HepG2 (cell line): ENCODE data around the gene KLF7. TPM values are rescaled to one million over a fixed set of nuclear protein-coding genes. Genes with fewer than 3 reads are reported as not detected.
"Not testable (repeated sequence)": the region's sequence is repeated elsewhere in the genome, so short reads cannot be mapped to it uniquely, and the experiment has no call there.

Experiments
- ATAC-seq: fragments of 200-7000 bp; cut with Tn5 transposase; 3 replicates; pipeline ENCODE4 v1.9.1; 2020; ENCODE audit warnings: mild to moderate bottlenecking, moderate library complexity
- BruUV-seq: library from RNA; stranded (reverse); fragments of 400-500 nt; replicated peaks from 2 replicates; lab custom pipeline; 2021; lab: Mats Ljungman, UMichigan
- CTCF ChIA-PET: fragments of 300-600 bp; formaldehyde crosslinking; extraction: SDS; loops from one replicate; lab custom pipeline; 2021; ENCODE audit warnings: low total read pairs, inconsistent platforms, low intra/inter-chr PET ratio; lab: Yijun Ruan, JAX
- POLR2A ChIA-PET: fragments of 350-600 bp; sonication (Branson Sonifier 250); formaldehyde crosslinking; loops from one replicate; lab custom pipeline; 2020; ENCODE audit warnings: antibody characterized with exemption, inconsistent platforms; lab: Yijun Ruan, JAX
- DNase-seq: peaks from one replicate; pipeline ENCODE4 v3.0.0-alpha.2; 2015; ENCODE audit warnings: low spot score
- FAIRE-seq: peaks from 3 replicates; lab custom pipeline; 2011; peaks lifted over from hg19 to GRCh38; lab: Jason Lieb, UNC
- H2AFZ ChIP-seq: one replicate; pipeline ENCODE4 v1.6.1; 2011; ENCODE audit warnings: low read length, inconsistent platforms
- H3K27ac ChIP-seq: fragments of 300-600 bp; 3 replicates; pipeline ENCODE4 v1.8.0; 2011; ENCODE audit warnings: mixed run types, mild to moderate bottlenecking, mixed read lengths, low read length, inconsistent platforms; ENCODE audit not compliant: insufficient read depth; ENCODE audit errors: extremely low read length
- H3K27me3 ChIP-seq, 2 experiments: fragments of 200-600 bp in 1 of 2; 2 replicates in 1 of 2; 3 replicates in 1 of 2; pipeline versions ENCODE4 v1.6.0 to v1.8.0; 2011; ENCODE audit warnings: low read length in 2 of 2, mild to moderate bottlenecking in 2 of 2, moderate library complexity in 2 of 2, inconsistent platforms in 1 of 2; ENCODE audit not compliant: insufficient read depth in 2 of 2, control insufficient read depth in 1 of 2
- H3K36me3 ChIP-seq, 2 experiments: fragments of 200-600 bp in 1 of 2; replicated peaks in 1 of 2; 2 replicates in 1 of 2; 3 replicates in 1 of 2; pipeline versions ENCODE4 v1.5.1 to v1.8.0; 2011; ENCODE audit warnings: low read length in 2 of 2, inconsistent platforms in 1 of 2; ENCODE audit not compliant: insufficient read depth in 2 of 2, control insufficient read depth in 1 of 2
- H3K4me1 ChIP-seq: 2 replicates; pipeline ENCODE4 v1.5.1; 2012; ENCODE audit warnings: low read length, inconsistent platforms; ENCODE audit not compliant: insufficient read depth
- H3K4me2 ChIP-seq: 2 replicates; pipeline ENCODE4 v1.6.0; 2011; ENCODE audit warnings: low read depth, low read length, inconsistent platforms
- H3K4me3 ChIP-seq, 3 experiments: fragments of 200-600 bp in 1 of 3; sonication (generic), shearing (Covaris generic) in 1 of 3; replicated peaks in 1 of 3; 2 replicates each; pipeline ENCODE4 v1.5.1; 2011 to 2016; ENCODE audit warnings: low read length in 3 of 3, inconsistent platforms in 2 of 3, low read depth in 2 of 3, mild to moderate bottlenecking in 2 of 3, control low read depth in 1 of 3, mixed read lengths in 1 of 3; ENCODE audit not compliant: insufficient read depth in 1 of 3
- H3K79me2 ChIP-seq: one replicate; pipeline ENCODE4 v1.6.1; 2011; ENCODE audit warnings: low read length, inconsistent platforms; ENCODE audit not compliant: insufficient read depth
- H3K9ac ChIP-seq: 2 replicates; pipeline ENCODE4 v1.6.0; 2011; ENCODE audit warnings: mild to moderate bottlenecking, low read depth, low read length, inconsistent platforms; ENCODE audit not compliant: insufficient read depth
- H3K9me3 ChIP-seq: 2 replicates; pipeline ENCODE4 v1.5.1; 2012; ENCODE audit warnings: mild to moderate bottlenecking, low read length
- H4K20me1 ChIP-seq: 2 replicates; pipeline ENCODE4 v1.6.0; 2011; ENCODE audit warnings: inconsistent platforms, mild to moderate bottlenecking, low read length, moderate library complexity; ENCODE audit not compliant: insufficient read depth
- ONECUT2 ChIP-seq: sonication (generic); formaldehyde crosslinking; IDR thresholded peaks from 2 replicates; pipeline ENCODE4 v1.4.0; 2020; ENCODE audit warnings: missing genetic modification reagents
- ZKSCAN8 ChIP-seq: IDR thresholded peaks from 2 replicates; pipeline ENCODE4 v1.6.1; 2016; ENCODE audit warnings: borderline replicate concordance, missing genetic modification reagents, missing compliant biosample characterization
- ZNF740 ChIP-seq: sonication (generic); formaldehyde crosslinking; IDR thresholded peaks from 2 replicates; pipeline ENCODE4 v1.4.0; 2020; ENCODE audit warnings: missing genetic modification reagents
- WGBS: methylation state at CpG from one replicate; pipeline ENCODE4 v1.1.6; 2017; ENCODE audit warnings: low lambda C conversion rate; 5-methylcytosine and 5-hydroxymethylcytosine counted together
- in situ Hi-C: cut with HindIII; loops from 2 replicates; pipeline ENCODE4 v1.10.0; 2017; ENCODE audit warnings: low pct_unique_long_range_greater_than_20kb; ENCODE audit not compliant: extremely low pct_ligation_motif_present
- intact Hi-C: fragments of 100-400 bp; cut with micrococcal nuclease; formaldehyde crosslinking; loops from one replicate; pipeline ENCODE4 v1.10.0; 2022; ENCODE audit not compliant: unreplicated experiment
- polyA plus RNA-seq, 8 experiments: library from polyadenylated mRNA; depleted of rRNA in 3 of 8; stranded (reverse) in 7 of 8; unstranded in 1 of 8; fragments of >200 nt; fragmentation: Illumina TruSeq in 4 of 8; extraction: Trizol in 4 of 8; gene quantifications; 2 replicates each; pipeline versions ENCODE4 v1.2.1 to v1.2.3, GENCODE V29; 2011 to 2016; ENCODE audit warnings: low read depth in 4 of 8, missing spikeins in 1 of 8, mixed read lengths in 1 of 8; ENCODE audit not compliant: insufficient read depth in 1 of 8
- total RNA-seq, 5 experiments: library from RNA; depleted of rRNA; stranded (reverse); fragments of >200 nt; fragmentation: Illumina TruSeq; extraction: Trizol; gene quantifications; 2 replicates each; pipeline ENCODE4 v1.2.3, GENCODE V29; 2016; ENCODE audit warnings: low read depth in 1 of 5
- TF ChIP-seq, protein P1 (sequence below): sonication (generic); formaldehyde crosslinking; IDR thresholded peaks from 2 replicates; pipeline ENCODE4 v1.5.0; 2020; ENCODE audit warnings: mild to moderate bottlenecking, missing genetic modification reagents, borderline replicate concordance

Gene KLF7
- total and polyA plus RNA-seq, 2 of the 13 experiments (the other 11 are each of a cell fraction or from before 2014, with no cell fraction given): 2.6 to 5.4 TPM

- TF ChIP-seq ONECUT2 (CRISPR knock-in tag) (no peak), ZNF740 (CRISPR knock-in tag) (no peak), ZKSCAN8 (CRISPR knock-in tag) (no peak)
- TF ChIP-seq, protein P1, sequence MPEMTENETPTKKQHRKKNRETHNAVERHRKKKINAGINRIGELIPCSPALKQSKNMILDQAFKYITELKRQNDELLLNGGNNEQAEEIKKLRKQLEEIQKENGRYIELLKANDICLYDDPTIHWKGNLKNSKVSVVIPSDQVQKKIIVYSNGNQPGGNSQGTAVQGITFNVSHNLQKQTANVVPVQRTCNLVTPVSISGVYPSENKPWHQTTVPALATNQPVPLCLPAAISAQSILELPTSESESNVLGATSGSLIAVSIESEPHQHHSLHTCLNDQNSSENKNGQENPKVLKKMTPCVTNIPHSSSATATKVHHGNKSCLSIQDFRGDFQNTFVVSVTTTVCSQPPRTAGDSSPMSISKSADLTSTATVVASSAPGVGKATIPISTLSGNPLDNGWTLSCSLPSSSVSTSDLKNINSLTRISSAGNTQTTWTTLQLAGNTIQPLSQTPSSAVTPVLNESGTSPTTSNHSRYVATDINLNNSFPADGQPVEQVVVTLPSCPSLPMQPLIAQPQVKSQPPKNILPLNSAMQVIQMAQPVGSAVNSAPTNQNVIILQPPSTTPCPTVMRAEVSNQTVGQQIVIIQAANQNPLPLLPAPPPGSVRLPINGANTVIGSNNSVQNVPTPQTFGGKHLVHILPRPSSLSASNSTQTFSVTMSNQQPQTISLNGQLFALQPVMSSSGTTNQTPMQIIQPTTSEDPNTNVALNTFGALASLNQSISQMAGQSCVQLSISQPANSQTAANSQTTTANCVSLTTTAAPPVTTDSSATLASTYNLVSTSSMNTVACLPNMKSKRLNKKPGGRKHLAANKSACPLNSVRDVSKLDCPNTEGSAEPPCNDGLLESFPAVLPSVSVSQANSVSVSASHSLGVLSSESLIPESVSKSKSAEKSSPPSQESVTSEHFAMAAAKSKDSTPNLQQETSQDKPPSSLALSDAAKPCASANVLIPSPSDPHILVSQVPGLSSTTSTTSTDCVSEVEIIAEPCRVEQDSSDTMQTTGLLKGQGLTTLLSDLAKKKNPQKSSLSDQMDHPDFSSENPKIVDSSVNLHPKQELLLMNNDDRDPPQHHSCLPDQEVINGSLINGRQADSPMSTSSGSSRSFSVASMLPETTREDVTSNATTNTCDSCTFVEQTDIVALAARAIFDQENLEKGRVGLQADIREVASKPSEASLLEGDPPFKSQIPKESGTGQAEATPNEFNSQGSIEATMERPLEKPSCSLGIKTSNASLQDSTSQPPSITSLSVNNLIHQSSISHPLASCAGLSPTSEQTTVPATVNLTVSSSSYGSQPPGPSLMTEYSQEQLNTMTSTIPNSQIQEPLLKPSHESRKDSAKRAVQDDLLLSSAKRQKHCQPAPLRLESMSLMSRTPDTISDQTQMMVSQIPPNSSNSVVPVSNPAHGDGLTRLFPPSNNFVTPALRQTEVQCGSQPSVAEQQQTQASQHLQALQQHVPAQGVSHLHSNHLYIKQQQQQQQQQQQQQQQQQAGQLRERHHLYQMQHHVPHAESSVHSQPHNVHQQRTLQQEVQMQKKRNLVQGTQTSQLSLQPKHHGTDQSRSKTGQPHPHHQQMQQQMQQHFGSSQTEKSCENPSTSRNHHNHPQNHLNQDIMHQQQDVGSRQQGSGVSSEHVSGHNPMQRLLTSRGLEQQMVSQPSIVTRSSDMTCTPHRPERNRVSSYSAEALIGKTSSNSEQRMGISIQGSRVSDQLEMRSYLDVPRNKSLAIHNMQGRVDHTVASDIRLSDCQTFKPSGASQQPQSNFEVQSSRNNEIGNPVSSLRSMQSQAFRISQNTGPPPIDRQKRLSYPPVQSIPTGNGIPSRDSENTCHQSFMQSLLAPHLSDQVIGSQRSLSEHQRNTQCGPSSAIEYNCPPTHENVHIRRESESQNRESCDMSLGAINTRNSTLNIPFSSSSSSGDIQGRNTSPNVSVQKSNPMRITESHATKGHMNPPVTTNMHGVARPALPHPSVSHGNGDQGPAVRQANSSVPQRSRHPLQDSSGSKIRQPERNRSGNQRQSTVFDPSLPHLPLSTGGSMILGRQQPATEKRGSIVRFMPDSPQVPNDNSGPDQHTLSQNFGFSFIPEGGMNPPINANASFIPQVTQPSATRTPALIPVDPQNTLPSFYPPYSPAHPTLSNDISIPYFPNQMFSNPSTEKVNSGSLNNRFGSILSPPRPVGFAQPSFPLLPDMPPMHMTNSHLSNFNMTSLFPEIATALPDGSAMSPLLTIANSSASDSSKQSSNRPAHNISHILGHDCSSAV (CRISPR knock-in tag): no peak
- TF ChIP-seq, all 625 proteins: peak for 0
Observed at GRCh38 chr2:207037896-207038295, 127.9 kb downstream of the KLF7 start (continued).

- H3K27ac ChIP-seq, H2AFZ ChIP-seq, BruUV-seq, DNase-seq, ATAC-seq, in situ Hi-C loops, H3K9me3 ChIP-seq, CTCF ChIA-PET, H3K4me3 ChIP-seq, H3K4me2 ChIP-seq, H3K79me2 ChIP-seq, H3K4me1 ChIP-seq, FAIRE-seq, intact Hi-C loops, H3K27me3 ChIP-seq, H4K20me1 ChIP-seq, H3K9ac ChIP-seq, H3K36me3 ChIP-seq, POLR2A ChIA-PET: not testable (repeated sequence)
- WGBS: 63% methylated on average over 5 of the region's 8 CpGs
Observed at GRCh38 chr2:207037023-207037422, 128.7 kb downstream of the KLF7 start.
